Pancreas (tissue), 10 donors: ENCODE results near the gene CAPN2. TPM values are rescaled to one million over a fixed set of nuclear protein-coding genes. Genes with fewer than 3 reads are reported as not detected.
A peak's percentile ranks its signal among the peaks of the same experiment; 100 is the strongest.
"Not testable (repeated sequence)": the region's sequence is repeated elsewhere in the genome, so short reads cannot be mapped to it uniquely, and the experiment has no call there.

Source experiments
- ATAC-seq, 4 donors: fragments of 200-7000 bp; cut with Tn5 transposase; one replicate each; pipeline versions ENCODE4 v1.8.0 to v1.9.1; 2020; ENCODE audit warnings: mild to moderate bottlenecking in 4 of 4, moderate library complexity in 4 of 4
- DNase-seq, 6 donors: peaks; one replicate each; pipeline ENCODE4 v3.0.0-alpha.2; 2020
- FAIRE-seq: peaks from 2 replicates; lab custom pipeline; 2012; peaks lifted over from hg19 to GRCh38; lab: Jason Lieb, UNC
- H3K27ac ChIP-seq, 4 donors: fragments of 200-600 bp; sonication (generic); 1 replicate in 3 of 4; 2 replicates in 1 of 4; pipeline versions ENCODE4 v1.5.0 to v1.8.0; 2020
- H3K27me3 ChIP-seq, 4 donors: fragments of 200-600 bp; one replicate each; pipeline ENCODE4 v1.8.0; 2021
- H3K36me3 ChIP-seq, 3 donors: fragments of 200-600 bp; sonication (generic) in 1 of 3; one replicate each; pipeline versions ENCODE4 v1.5.0 to v1.8.0; 2020 to 2021
- H3K4me1 ChIP-seq, 3 donors: fragments of 200-600 bp; one replicate each; pipeline ENCODE4 v1.8.0; 2021
- H3K4me3 ChIP-seq, 4 donors: fragments of 200-600 bp; sonication (generic) in 2 of 4; one replicate each; pipeline versions ENCODE4 v1.5.0 to v1.8.0; 2020 to 2021
- H3K9me3 ChIP-seq, 4 donors: fragments of 200-600 bp; one replicate each; pipeline ENCODE4 v1.8.0; 2021
- CTCF ChIP-seq, 4 donors: fragments of 200-600 bp; sonication (generic) in 3 of 4; IDR thresholded peaks; one replicate each; pipeline versions ENCODE4 v1.5.0 to v1.8.0; 2021; ENCODE audit warnings: antibody characterized with exemption in 4 of 4
- WGBS, 2 donors: extraction: QIAGEN DNeasy Blood & Tissue Kit; methylation state at CpG; one replicate each; pipeline ENCODE4 v1.1.7; 2013; 5-methylcytosine and 5-hydroxymethylcytosine counted together
- intact Hi-C, 3 donors: fragments of 100-400 bp; cut with DNase I; formaldehyde crosslinking; loops; one replicate each; pipeline versions ENCODE4 v1.11.1 to v1.14.2; 2022
- polyA plus RNA-seq, 2 donors: library from polyadenylated mRNA; stranded (reverse); fragments of 200-250 nt; gene quantifications; one replicate each; pipeline ENCODE4 v1.2.3, GENCODE V29; 2013
- total RNA-seq, 6 donors: library from RNA; stranded (reverse); fragmentation: NEBNext Ultra II Directional in 4 of 6; extraction: Animal tissue kit (Norgen Biotek cat#: 25700) in 4 of 6; gene quantifications; one replicate each; pipeline versions ENCODE4 v1.2.1 to v1.2.4, GENCODE V29; 2021 to 2023
- donor health status: healthy with polysubstance abuse.
- donor health status: DM: no; HTN: no; CAD: no; lungs with moderate emphysema.
- donor health status: DM: no; HTN: no; CAD: no.
- donor health status: control.
- donor health status: control.
- donor health status: Bipolar disorder and iron deficiency.
- donor health status: DM: yes; HTN: yes; CAD: no.
- donor health status: DM: no; HTN: no; CAD: no.
- donor health status: DM: no; HTN: no; CAD: no.
- donor health status: DM: yes; HTN: yes; CAD: no.

CAPN2 gene
- total and polyA plus RNA-seq, 8 donors, result 48.2 to 90.0 (median 55.7) TPM

GRCh38 chr1:223733898-223734852 is 21.8 kb downstream of the CAPN2 start:
- peak overlapping the region in 3 of 4 donors; percentile 26 to 69 (median 58) for H3K27ac ChIP-seq
- no peaks in the 10 kb centered on the region for H3K9me3 ChIP-seq
- ATAC-seq, result peak in 3 of 4 donors; percentile 15 to 27 (median 18)
- intact Hi-C loops, result no loop called here
- no peak overlapping the region for H3K4me3 ChIP-seq
- H3K4me1 ChIP-seq, result peaks cover 12 to 39% (median 17%) of the 10 kb centered on the region in 3 donors
- TF ChIP-seq CTCF (IDR thresholded peaks at IDR 0.05), result no peak
- 66 to 72% methylated on average over 20 of the region's 20 CpGs for WGBS, 2 donors
- no peak for FAIRE-seq
- no peaks in the 10 kb centered on the region for H3K27me3 ChIP-seq
- no peak for DNase-seq
- H3K36me3 ChIP-seq, result no peaks in the 10 kb centered on the region

- H3K36me3 ChIP-seq, H3K27me3 ChIP-seq, H3K9me3 ChIP-seq, ATAC-seq, H3K4me3 ChIP-seq, intact Hi-C loops, DNase-seq, FAIRE-seq, H3K27ac ChIP-seq: not testable (repeated sequence)
- peaks cover 12 to 38% (median 14%) of the 10 kb centered on the region in 3 donors for H3K4me1 ChIP-seq
- 95 to 96% methylated on average over 5 of the region's 5 CpGs for WGBS, 2 donors
Measured at GRCh38 chr1:223736638-223737037, 24.3 kb downstream of the CAPN2 start.

GRCh38 chr1:223737342-223737741 is 25.0 kb downstream of the CAPN2 start:
- no peaks in the 10 kb centered on the region for H3K27me3 ChIP-seq
- 77 to 88% methylated on average over 6 to 7 of the region's 7 CpGs for WGBS, 2 donors
- no peaks in the 10 kb centered on the region for H3K9me3 ChIP-seq
- no peak for TF ChIP-seq CTCF (IDR thresholded peaks at IDR 0.05)
- H3K4me1 ChIP-seq, result peaks cover 12 to 36% (median 13%) of the 10 kb centered on the region in 3 donors
- ATAC-seq, result no peak
- intact Hi-C loops, result no loop called here
- DNase-seq, result no peak
- no peaks in the 10 kb centered on the region for H3K36me3 ChIP-seq
- H3K27ac ChIP-seq, result peak overlapping the region in 1 of 4 donors; percentile 73
- no peak for FAIRE-seq
- H3K4me3 ChIP-seq, result no peak overlapping the region

- Histone ChIP-seq H3K9me3 (no peaks in the 10 kb centered on the region), H3K27ac (peak overlapping the region; percentile 51 to 83 (median 70)), H3K4me1 (peaks cover 6 to 22% (median 7%) of the 10 kb centered on the region in 3 donors), H3K36me3 (no peaks in the 10 kb centered on the region), H3K27me3 (no peaks in the 10 kb centered on the region), H3K4me3 (peak overlapping the region in 1 of 4 donors; percentile 0)
- FAIRE-seq, result no peak
- peak in 4 of 6 donors; percentile 50 to 68 (median 54) for DNase-seq
- 34 to 46% methylated on average over 14 of the region's 14 CpGs for WGBS, 2 donors
- no peak for TF ChIP-seq CTCF (IDR thresholded peaks at IDR 0.05)
- intact Hi-C loops, result no loop called here
- ATAC-seq, result peak; percentile 80 to 85 (median 80)
Measured at GRCh38 chr1:223738465-223739365, 26.4 kb downstream of the CAPN2 start.
